HuH-7.5 (cell line): ENCODE data around the gene NPFF.
A peak's percentile ranks its signal among the peaks of the same experiment; 100 is the strongest.

Source experiments
- DNase-seq: peaks from one replicate; pipeline ENCODE4 v3.0.0; 2011; ENCODE audit warnings: low spot score

The NPFF gene

DNA sequence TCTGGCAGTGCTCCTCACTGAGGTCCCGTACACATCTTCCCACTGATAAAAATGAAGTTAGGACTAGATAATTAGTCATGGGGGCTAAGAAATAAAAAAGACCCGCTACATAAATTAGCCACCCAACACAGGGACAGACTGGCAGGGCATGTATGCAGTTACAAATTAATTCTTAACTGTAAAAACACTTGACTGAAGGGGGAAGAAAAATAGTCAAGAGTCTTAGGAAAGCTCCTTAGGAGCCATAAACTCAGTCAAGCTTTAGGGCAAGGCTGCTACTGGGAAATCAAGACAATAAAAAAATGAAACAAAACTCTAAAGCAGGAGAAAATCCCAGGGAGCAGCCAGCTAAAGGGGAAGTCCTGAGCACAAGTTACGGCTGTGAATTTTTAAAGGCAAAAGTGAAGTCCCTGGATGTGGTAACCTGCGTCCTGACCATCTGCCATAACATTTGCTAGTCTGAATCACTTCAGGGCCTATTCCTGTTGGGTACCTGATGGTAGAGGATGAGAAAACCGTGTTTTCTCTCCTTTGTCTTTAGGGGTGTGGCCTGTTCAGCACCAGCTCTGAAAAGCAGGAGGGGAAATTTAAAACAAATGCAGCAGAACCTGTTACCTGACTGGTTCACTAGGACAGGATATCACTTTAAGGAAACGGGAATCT lies 7.5 kb upstream of the NPFF start:
- no peak for DNase-seq

DNA sequence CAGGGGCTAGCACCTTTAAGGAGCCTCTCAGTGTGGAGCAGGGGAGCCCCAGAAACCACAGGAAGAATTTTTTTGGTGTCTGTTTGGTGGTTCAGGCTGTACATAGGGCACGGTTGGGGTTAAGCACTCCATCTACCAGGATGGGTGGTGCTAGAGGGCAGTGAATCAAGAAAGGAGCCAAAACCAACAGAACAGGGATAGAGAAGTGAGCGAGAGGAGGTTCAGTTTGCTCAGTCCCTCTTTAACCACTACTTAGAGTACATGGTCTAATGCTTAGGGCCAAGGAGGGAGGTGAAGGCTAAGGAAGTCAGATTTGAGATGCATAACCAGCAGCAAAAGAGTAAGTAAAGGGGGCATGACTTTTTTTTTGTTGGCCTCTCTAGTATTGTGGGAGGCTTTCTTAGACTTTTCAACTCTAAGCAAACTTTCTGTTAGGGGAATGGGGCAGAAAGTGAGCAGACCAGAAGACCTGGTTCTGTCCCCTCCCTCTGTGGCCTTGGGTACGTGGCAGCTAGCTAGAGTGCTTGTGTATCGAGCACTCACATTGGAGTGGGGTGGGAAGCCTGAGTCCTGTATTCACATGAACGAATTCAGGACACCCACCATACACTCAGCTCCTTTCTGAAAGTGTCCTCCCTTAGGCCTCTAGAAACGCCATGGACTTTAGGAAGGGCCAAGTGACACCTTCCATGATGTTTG lies 6.6 kb upstream of the NPFF start:
- no peak for DNase-seq

DNA sequence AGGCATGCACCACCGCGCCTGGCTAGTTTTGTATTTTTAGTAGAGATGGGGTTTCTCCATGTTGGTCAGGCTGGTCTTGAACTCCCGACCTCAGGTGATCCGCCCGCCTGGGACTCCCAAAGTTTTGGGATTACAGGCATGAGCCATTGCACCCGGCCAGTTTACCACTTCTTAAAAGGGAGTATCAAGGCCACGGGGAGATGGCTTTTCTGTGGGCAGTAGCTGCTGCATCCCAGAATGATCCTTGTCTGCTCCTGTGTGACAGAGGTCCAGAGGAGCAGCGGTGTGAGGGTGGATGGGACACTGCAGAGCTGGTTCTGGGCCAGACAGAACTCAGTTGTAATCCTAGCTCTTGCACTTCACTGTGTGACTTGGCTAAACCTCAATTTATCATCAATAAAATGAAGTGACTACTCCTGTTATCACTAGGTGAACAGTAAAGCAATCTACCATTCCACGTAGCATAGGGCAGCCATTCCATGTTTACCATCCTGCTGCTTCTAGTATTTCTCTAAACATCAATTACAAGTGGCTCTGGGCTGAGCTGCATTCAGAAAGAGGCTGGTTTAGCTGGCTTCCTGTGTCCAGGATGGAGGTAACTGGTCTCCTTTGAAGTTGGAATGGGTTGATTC lies 3.0 kb upstream of the NPFF start:
- DNase-seq = no peak

DNA sequence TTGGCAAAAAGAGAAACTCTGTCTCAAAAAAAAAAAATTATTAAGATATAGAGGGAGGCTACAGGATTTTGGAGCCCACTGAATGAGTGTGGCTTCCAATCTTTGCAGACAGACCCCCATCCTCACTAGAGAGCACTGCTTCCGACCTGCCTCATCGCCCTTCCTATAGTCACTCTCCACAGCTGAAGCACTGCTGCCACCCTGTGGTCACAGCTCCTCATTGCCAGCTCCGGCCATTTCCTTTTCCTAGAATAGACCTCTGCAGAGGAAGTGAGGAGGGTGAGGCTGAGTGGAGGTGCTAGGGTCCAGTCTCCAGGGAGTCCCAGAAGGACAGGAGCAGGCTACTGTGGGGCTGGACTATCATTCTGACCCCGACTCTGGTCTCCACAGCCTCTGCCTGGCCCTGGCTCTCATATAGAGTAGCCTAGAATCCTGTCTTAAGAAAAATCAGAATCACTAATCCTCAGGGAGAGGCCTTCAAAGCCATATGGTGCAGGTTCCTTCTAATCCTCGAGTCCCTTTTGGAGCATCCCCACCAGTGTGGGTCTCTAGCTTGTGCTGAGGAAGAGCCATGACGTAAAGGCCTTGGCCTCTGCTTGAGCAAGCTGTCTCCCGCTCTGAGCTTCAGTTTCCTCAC lies 1.4 kb upstream of the NPFF start:
- peak; percentile 74 for DNase-seq

DNA sequence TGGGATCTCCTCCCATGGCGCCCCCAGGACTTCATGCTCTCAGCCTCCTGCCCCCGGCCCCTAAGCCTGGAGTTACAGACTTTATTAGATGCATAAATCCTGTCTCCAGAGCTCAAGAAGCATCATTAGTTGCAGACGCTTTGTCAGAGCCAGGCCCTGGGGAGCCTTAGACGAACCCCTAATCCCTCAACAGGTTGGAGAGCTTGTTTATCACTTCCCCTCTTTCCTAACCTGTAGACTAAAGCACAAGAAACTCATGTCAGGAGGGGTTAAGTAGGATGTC lies 260 bp upstream of the NPFF start:
- DNase-seq = no peak

DNA sequence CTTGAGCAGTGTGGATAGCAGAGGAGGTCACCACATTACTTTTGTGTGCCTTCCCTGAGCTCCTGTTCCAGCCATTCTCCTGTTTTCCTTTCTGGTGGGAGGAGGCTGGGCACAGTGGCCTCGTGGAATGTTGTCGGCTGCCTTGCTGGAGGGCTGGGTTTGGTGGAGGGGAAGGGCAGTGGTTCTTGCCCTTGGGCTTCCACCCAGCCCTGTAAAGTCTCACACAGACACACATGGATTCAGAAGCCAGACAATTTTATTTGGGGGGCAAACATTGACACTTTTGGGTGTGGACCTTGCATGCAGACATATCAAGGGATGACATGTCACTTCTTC lies 866 bp downstream of the NPFF start:
- no peak for DNase-seq

DNA sequence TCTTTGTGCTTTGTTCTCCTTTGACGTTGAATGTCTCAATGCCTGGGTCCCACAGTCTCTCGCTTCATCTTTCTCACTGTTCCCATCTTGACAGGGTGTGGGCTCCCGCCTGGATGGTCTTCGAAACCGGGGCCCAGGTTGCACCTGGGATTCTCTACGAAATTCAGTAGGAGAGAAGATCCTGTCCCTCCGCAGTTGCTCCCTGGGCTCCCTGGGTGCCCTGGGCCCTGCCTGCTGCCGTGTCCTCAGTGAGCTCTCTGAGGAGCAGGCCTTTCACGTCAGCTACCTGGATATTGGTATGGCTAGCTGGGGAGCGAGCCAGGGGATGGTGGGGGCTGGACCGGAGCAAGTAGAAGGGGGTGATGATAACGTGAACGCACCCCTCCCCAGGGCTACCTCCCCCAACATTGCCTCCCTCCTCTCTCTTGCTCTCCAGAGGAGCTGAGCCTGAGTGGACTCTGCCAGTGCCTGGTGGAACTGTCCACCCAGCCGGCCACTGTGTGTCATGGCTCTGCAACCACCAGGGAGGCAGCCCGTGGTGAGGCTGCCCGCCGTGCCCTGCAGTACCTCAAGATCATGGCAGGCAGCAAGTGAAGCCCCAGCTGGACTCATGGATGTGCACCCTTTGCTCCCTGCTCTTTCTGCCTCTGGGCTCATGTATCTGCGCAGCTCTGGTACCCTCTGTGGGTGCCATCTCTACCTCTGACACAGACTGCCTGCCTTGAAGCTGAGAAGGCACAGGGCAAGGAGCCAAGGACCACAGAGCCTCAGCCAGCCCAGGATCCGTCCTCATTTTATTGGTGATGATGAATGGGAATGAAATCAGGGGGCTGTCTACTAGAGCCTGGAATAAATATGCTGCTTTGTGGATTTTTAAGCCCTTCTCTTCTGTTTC lies 1.5 kb downstream of the NPFF start:
- no peak for DNase-seq

DNA sequence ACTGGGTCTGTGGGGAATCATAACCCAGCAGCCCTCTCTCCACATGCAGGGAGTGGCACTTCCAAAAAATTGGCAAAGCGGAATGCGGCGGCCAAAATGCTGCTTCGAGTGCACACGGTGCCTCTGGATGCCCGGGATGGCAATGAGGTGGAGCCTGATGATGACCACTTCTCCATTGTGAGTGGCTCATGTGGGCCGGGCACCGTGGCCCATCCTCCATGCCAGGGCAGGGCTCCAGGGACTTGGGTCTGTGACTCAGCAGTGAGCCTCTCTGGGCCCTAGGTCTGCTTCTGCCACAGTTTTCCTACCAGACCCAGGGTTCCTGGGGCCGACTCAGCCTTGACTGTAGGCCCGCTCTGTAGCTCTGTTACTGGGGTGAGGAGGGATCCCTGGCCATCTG lies 2.2 kb downstream of the NPFF start:
- DNase-seq = no peak

DNA sequence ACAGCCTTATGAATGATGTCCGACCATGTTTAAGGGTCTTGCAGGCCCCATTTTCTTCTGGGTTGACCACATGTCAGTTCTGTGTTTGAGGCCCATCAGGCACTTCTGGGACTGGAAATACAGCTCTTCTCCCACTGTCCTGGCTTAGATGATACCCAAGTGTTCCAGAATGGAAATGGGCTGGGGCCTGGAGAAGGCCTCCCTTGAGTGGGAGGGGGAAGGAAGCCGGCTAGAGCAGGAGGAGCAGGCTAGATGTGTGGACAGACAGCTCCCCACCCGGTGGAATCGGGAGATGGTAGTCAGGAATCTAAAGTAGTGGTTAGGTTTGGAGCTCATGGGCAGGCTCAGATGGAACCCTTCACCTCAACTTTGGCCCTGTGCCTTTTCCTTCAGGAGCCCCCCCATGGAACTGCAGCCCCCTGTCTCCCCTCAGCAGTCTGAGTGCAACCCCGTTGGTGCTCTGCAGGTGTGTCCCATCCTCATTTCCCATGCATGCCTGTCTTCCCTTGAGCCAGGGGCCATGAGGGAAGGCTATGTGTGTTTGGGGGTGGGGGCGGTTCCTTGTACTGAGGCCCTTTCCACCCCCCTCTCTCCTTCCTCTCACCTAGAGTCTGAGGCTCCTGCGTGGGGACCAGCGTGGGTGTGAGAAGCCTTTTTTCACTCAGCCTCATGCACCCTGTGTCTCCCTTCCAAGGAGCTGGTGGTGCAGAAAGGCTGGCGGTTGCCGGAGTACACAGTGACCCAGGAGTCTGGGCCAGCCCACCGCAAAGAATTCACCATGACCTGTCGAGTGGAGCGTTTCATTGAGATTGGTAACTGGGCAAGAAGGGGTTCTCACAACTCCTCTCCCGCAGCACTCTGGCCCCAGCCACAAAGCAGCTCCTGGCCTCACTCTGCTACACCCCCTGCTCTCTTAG lies 3.0 kb downstream of the NPFF start:
- DNase-seq = no peak

DNA sequence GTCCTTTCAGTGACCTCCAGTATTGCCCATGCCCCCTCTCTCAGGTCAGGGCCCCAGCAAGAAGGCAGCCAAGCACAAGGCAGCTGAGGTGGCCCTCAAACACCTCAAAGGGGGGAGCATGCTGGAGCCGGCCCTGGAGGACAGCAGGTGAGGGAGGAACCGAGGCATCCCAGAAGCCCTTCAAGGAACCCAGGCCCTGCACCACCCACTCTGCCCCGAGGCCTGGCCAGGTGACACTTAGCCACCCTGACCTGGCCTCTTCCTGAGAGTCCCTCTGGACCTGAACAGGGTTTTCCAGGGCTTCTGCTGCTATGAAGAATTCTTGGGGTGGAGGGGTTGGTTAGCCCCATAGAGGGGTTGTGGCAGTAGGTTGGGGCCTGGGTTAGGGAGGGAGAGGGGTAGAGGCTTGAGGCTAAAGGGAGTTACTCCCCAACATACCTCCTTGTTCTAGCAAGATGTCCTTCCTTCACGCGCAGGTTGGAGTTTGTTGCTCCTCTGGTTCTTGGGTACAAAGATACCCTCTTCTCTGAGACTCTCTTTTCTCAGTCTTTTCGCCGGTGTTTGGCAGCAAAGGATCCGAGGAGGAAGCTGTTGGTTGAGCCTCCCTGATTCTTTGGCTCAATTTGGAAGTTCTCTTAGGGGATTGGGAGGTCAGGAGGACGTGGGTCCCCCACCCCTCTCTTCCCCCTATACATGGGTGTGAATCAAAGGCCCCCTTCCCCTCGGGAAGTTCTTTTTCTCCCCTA lies 4.1 kb downstream of the NPFF start:
- no peak for DNase-seq

DNA sequence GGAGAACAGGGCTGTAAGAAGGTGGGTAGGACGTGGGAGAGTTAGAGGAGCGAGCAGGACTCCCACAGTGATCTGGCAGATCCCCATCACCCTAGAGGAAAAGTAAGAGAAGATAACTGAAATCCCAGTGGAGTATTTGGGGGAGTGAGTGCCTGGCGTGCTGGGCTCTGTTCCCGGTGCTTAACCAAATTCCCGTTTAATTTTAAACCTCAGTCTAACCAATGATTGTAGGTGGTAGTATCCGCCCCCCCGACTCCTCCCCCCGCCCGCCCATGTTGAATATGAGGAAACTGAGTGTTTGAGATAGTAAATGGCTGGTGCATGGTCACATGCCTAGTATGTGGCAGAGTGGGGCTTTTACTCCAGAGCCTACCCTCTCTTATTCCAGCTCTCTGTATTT lies 5.0 kb downstream of the NPFF start:
- no peak for DNase-seq

DNA sequence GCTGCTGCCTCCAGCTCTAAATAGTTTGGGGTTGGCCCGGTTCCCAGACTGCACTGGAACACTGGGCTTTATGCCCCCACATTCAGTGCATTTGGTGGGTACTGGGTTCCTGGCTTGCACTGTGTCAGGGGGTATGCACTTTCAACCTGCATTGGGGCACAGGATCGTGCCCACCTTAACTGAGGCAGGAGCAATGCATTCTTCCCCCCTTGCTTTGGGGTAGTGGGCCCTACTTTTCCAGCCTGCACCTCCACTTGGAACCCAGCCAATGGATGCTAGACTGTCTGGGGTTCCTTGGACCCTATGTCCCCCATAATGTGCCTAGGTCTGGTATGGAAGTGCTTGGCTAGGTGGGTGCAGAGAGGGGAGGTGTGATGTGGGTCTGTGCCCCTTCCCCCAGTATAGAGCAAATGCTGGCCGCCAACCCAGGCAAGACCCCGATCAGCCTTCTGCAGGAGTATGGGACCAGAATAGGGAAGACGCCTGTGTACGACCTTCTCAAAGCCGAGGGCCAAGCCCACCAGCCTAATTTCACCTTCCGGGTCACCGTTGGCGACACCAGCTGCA lies 5.6 kb downstream of the NPFF start:
- no peak for DNase-seq

DNA sequence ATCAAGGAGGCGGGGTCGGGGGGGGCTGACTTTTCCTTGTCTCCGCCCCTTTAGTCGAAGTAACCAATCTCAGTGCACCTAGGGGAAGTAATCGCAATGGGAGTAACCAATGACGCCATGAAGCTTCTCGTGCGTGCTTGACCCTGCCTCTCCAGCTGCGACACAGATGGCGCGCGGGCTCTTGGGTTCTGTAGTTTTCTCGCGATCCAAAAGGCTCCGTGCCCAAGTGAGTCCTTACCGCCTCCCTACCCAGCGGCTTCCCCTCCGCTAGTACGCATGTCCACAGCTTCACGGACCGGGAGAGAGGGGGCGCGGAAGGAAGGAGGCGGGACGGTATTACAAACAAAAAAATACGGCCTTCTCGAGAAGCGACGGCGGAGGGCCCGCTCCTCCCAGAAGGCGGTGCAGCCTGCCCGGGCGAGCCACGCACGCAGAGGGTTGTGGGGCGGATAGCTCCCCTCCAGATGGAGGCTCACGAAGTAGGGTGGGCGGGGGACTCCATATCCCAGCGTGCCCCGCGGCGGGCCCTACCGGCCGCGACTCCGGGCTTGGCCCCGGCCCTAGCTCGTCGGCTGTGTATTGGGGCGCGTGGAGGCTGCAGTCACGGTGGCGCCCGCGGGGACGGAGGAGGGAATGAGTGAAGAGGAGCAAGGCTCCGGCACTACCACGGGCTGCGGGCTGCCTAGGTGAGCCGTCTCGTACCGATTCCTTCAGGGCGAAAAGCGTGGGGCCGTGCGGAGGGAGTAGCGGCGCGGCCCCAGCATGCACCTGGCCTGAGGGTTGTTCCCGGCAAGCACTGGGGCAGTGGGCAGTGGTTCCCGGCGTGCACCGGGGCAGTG lies 6.3 kb downstream of the NPFF start, which contains the start of gene TARBP2:
Gene TARBP2, plus strand, starts transcription at position 508 of the 839 bp plus-strand sequence. Its CDS starts 126 bp downstream, at position 634.
- peak; percentile 98 for DNase-seq

DNA sequence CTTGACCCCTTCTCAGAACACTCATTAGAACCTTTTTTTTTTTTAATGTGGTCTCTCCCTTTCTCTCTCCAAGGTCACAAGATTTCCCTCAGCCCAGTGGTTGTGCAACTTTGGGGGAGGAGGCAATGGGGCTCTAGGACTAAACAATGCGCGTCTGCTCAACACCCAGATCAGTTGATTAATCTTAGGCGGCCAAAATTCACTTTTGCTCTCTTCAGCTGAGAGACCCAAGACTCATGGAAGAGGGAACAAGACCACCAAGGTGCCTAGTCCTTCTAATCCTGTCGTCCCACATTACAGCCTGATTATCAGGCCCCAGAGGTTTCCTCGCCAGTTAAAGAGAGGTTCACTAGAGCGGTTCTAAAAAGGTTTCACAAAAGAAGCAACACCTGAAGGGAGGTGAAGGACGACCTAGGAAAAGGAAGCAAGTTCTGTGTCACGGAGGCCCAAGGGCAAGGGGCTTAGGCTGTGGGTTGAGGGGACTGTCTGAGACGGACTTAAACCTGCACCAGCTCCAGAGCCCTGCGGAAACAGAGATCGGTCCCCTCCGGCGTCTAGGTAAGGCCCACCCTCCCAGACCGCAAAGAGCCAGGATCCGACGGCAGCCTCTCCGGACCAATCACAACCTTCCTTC lies 7.0 kb downstream of the NPFF start:
- DNase-seq = no peak

DNA sequence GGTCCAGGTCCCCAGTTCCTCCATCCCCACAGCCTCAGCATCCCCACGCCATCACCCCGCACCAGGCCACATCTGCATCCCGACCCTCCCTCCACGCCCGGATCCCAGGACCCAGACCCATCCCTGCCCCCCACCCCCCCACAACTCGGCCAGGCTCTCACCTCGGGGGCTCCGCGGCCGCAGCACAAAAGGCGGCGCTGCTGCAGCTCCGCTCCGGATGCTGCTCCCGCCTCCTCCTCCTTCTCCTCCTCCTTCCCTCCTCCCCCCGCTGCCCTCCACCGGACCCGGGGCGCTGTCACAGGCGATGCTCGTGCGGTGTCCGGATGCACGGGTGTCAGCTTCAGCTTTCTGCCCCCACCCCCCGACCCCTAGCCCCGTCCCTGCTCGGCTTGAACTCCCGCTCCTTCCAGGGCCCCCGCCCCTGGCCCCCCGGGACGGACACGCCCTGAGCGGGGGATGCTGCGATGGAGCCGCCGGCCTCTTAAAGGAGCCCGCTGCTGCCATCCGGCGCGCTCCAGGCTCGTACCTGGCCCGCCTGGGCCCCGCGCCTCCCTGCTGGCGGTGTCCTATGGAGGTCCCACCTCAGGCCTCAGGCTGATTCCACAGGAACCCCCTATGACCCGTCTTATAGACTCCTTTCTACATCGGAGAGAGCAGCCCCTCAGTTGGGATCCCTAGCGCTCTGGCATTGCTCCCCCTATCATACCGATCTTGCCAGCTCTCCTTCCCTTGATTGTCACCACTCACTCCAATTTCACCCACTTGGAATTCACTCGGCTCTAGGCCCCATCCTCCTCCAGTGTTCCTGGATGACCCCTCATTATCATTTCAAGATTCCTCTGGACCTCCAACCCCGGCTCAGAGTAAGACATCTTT lies 7.8 kb downstream of the NPFF start, which contains the start of gene MAP3K12:
Gene MAP3K12, minus strand, starts transcription at position 193 of the 876 bp plus-strand sequence. CDS start 12,067 bp downstream, outside the sequence.
- no peak for DNase-seq

DNA sequence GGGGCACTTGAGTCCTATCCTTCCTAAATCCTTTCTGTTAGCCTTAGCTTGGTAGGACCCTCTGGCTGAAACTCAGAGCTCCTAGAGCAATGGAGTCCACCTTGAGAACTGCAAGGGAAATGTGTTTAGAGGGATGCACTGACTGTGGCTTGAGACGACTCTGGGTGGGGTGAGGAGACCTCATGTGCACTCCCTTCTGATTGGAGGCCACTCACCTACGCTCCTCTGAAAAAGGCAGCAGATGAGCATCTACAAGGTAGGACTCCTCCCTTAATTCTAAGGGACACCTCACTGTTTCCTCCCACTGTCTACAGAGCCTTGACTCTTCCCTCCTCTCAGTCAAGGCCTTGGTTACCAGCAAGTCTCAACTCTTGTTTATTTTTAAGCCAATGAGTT lies 9.1 kb downstream of the NPFF start:
- no peak for DNase-seq

DNA sequence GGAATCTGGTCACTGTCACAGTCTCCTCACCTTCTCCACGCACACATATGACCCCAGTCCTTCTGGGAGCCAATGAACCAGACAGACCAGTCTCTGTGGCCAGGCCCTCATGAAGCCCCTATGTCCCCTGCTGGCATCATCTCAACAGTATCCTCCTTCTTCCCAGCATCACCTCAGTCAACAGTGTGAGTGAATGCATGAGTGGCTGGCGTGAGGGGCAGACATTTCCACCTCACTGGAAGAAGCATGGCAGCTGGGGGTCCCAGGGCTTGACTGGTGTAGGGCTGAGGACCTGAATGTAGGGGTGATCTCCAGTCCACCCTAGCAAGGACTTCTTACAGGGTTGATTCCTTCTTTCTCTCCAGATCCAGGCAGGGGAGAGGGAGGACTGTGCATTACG lies 9.8 kb downstream of the NPFF start:
- DNase-seq = no peak

DNA sequence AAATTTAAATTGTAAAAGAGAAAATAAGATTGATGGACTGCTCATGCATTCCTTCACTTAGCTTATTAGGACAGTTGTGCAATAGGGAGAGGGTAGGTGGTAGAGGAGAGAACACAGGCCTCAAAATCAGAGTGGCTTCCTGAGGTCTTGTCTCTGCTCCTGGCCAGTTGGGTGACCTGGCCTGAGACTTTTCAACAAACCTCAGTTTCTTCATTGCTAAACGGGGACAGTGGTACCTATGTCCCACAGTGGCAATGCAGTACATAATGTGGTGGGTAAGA lies 10.6 kb downstream of the NPFF start:
- DNase-seq = no peak
